IMR-90 (cell line): ENCODE results near the gene SLC50A1. TPM values are rescaled to one million over a fixed set of nuclear protein-coding genes. Genes with fewer than 3 reads are reported as not detected.
A peak's percentile ranks its signal among the peaks of the same experiment; 100 is the strongest.

ENCODE experiments used
- ATAC-seq: fragments of 200-7000 bp; cut with Tn5 transposase; 2 replicates; pipeline ENCODE4 v1.9.1; 2020; ENCODE audit warnings: low read depth, mild to moderate bottlenecking, moderate library complexity
- BruUV-seq: library from RNA; stranded (reverse); fragments of 400-500 nt; replicated peaks from 2 replicates; lab custom pipeline; 2021; lab: Mats Ljungman, UMichigan
- CTCF ChIA-PET: fragments of 300-600 bp; formaldehyde crosslinking; extraction: SDS; loops from one replicate; lab custom pipeline; 2021; ENCODE audit warnings: antibody characterized with exemption; lab: Yijun Ruan, JAX
- POLR2A ChIA-PET: fragments of 300-600 bp; sonication (Branson Sonifier 250); formaldehyde crosslinking; loops from one replicate; lab custom pipeline; 2022; ENCODE audit warnings: antibody characterized with exemption; ENCODE audit not compliant: unreplicated experiment; lab: Charles Lee
- DNase-seq: peaks from one replicate; pipeline ENCODE4 v3.0.0; 2013
- H2AFZ ChIP-seq: replicated peaks from 2 replicates; pipeline ENCODE3; 2013; ENCODE audit warnings: low read length, mild to moderate bottlenecking; ENCODE audit not compliant: poor library complexity
- H2AK5ac ChIP-seq: 2 replicates; pipeline ENCODE4 v1.6.1; 2013; ENCODE audit warnings: low read depth, low read length, inconsistent platforms
- H2AK9ac ChIP-seq: replicated peaks from 2 replicates; pipeline ENCODE3; 2013; ENCODE audit warnings: mild to moderate bottlenecking, low read depth, low read length, moderate library complexity; ENCODE audit not compliant: poor library complexity
- H2BK120ac ChIP-seq: 2 replicates; pipeline ENCODE4 v1.6.1; 2013; ENCODE audit warnings: low read depth, low read length, inconsistent platforms
- H2BK15ac ChIP-seq: 3 replicates; pipeline ENCODE4 v1.6.1; 2013; ENCODE audit warnings: low read depth, low read length, inconsistent platforms
- H2BK20ac ChIP-seq: 2 replicates; pipeline ENCODE4 v1.6.1; 2013; ENCODE audit warnings: low read depth, mild to moderate bottlenecking, inconsistent platforms, low read length, moderate library complexity
- H2BK5ac ChIP-seq: 2 replicates; pipeline ENCODE4 v1.6.1; 2013; ENCODE audit warnings: mild to moderate bottlenecking, low read depth, low read length, inconsistent platforms; ENCODE audit not compliant: poor library complexity, severe bottlenecking
- H3K14ac ChIP-seq: replicated peaks from 2 replicates; pipeline ENCODE4 v1.6.1; 2013; ENCODE audit warnings: low read depth, low read length, inconsistent platforms
- H3K18ac ChIP-seq: 2 replicates; pipeline ENCODE4 v1.6.1; 2013; ENCODE audit warnings: low read depth, low read length, control low read depth
- H3K23ac ChIP-seq: 2 replicates; pipeline ENCODE4 v1.6.1; 2013; ENCODE audit warnings: low read depth, low read length, inconsistent platforms
- H3K27ac ChIP-seq: 2 replicates; pipeline ENCODE4 v1.5.1; 2013; ENCODE audit warnings: mild to moderate bottlenecking, control low read depth, low read length; ENCODE audit not compliant: insufficient read depth
- H3K27me3 ChIP-seq: 2 replicates; pipeline ENCODE4 v1.6.1; 2013; ENCODE audit warnings: low read length; ENCODE audit not compliant: control insufficient read depth, insufficient read depth
- H3K36me3 ChIP-seq: 2 replicates; pipeline ENCODE4 v1.6.1; 2013; ENCODE audit warnings: low read length, mixed read lengths; ENCODE audit not compliant: control insufficient read depth, insufficient read depth
- H3K4ac ChIP-seq: 2 replicates; pipeline ENCODE4 v1.6.1; 2013; ENCODE audit warnings: low read depth, low read length, inconsistent platforms
- H3K4me1 ChIP-seq: 2 replicates; pipeline ENCODE4 v1.6.1; 2013; ENCODE audit warnings: low read length, mixed read lengths; ENCODE audit not compliant: control insufficient read depth, insufficient read depth
- H3K4me2 ChIP-seq: 2 replicates; pipeline ENCODE4 v1.6.1; 2013; ENCODE audit warnings: low read depth, mild to moderate bottlenecking, control low read depth, low read length, moderate library complexity
- H3K4me3 ChIP-seq: 2 replicates; pipeline ENCODE4 v1.5.1; 2013; ENCODE audit warnings: low read depth, mild to moderate bottlenecking, control low read depth, low read length, moderate library complexity; ENCODE audit not compliant: insufficient read depth
- H3K56ac ChIP-seq: 2 replicates; pipeline ENCODE4 v1.6.1; 2013; ENCODE audit warnings: low read length, inconsistent platforms; ENCODE audit not compliant: insufficient read depth; ENCODE audit errors: extremely low read depth
- H3K79me1 ChIP-seq, 2 experiments: 2 replicates each; pipeline ENCODE4 v1.6.1; 2013; ENCODE audit warnings: low read length in 2 of 2, inconsistent platforms in 1 of 2, low read depth in 1 of 2
- H3K9ac ChIP-seq: 2 replicates; pipeline ENCODE4 v1.6.1; 2013; ENCODE audit warnings: low read depth, low read length, control low read depth
- H3K9me1 ChIP-seq: 2 replicates; pipeline ENCODE4 v1.6.1; 2013; ENCODE audit warnings: low read length, inconsistent platforms; ENCODE audit not compliant: insufficient read depth
- H3K9me3 ChIP-seq: 2 replicates; pipeline ENCODE4 v1.6.1; 2013; ENCODE audit warnings: low read length; ENCODE audit not compliant: control insufficient read depth, insufficient read depth
- H4K20me1 ChIP-seq: 2 replicates; pipeline ENCODE4 v1.6.1; 2013; ENCODE audit warnings: low read length, inconsistent platforms; ENCODE audit not compliant: insufficient read depth
- H4K5ac ChIP-seq: 2 replicates; pipeline ENCODE4 v1.6.1; 2013; ENCODE audit warnings: mild to moderate bottlenecking, low read depth, low read length, control low read depth
- H4K8ac ChIP-seq, 2 experiments: 2 replicates each; pipeline ENCODE4 v1.6.1; 2013; ENCODE audit warnings: low read depth in 2 of 2, low read length in 2 of 2, control low read depth in 1 of 2, inconsistent platforms in 1 of 2
- H4K91ac ChIP-seq: 2 replicates; pipeline ENCODE4 v1.6.1; 2013; ENCODE audit warnings: low read depth, low read length, inconsistent platforms; ENCODE audit not compliant: insufficient read depth
- BHLHE40 ChIP-seq: fragments of 150-350 bp; IDR thresholded peaks from 2 replicates; pipeline ENCODE4 v1.6.1; 2016; ENCODE audit warnings: mild to moderate bottlenecking, low read depth, low read length
- CEBPB ChIP-seq: IDR thresholded peaks from 2 replicates; pipeline ENCODE4 v1.6.1; 2012; ENCODE audit warnings: low read depth, low read length, improper control_type of control experiment
- CHD1 ChIP-seq: IDR thresholded peaks from 2 replicates; pipeline ENCODE4 v1.6.1; 2012; ENCODE audit warnings: low read depth, low read length, improper control_type of control experiment
- MAFK ChIP-seq: IDR thresholded peaks from 2 replicates; pipeline ENCODE4 v1.6.1; 2012; ENCODE audit warnings: low read depth, low read length, improper control_type of control experiment
- MAZ ChIP-seq: IDR thresholded peaks from 2 replicates; pipeline ENCODE4 v1.6.1; 2012; ENCODE audit warnings: low read depth, mild to moderate bottlenecking, low read length, improper control_type of control experiment, moderate library complexity, borderline replicate concordance
- MXI1 ChIP-seq: IDR thresholded peaks from 2 replicates; pipeline ENCODE4 v1.6.1; 2012; ENCODE audit warnings: low read depth, mild to moderate bottlenecking, low read length, moderate library complexity, borderline replicate concordance
- NFE2L2 ChIP-seq: fragments of 150-350 bp; IDR thresholded peaks from 2 replicates; pipeline ENCODE4 v1.6.1; 2016; ENCODE audit warnings: low read depth, mild to moderate bottlenecking, low read length
- RAD21 ChIP-seq: IDR thresholded peaks from 2 replicates; pipeline ENCODE4 v1.6.1; 2012; ENCODE audit warnings: low read length, improper control_type of control experiment
- USF2 ChIP-seq: fragments of 150-350 bp; IDR thresholded peaks from 2 replicates; pipeline ENCODE4 v1.6.1; 2017; ENCODE audit warnings: mild to moderate bottlenecking, antibody characterized with exemption, low read length, low read depth
- WGBS, 2 experiments: methylation state at CpG; one replicate each; pipeline versions ENCODE4 v1.1.5 to v1.1.7; 2013; ENCODE audit warnings: missing lambda C conversion rate in 2 of 2; ENCODE audit not compliant: insufficient read length in 1 of 2; ENCODE audit errors: extremely low coverage in 2 of 2; 5-methylcytosine and 5-hydroxymethylcytosine counted together
- dilution Hi-C: fragments of 300-500 bp; cut with HindIII; formaldehyde crosslinking; loops from one replicate; pipeline ENCODE4 v1.14.3; 2018; ENCODE audit warnings: low sequenced_read_pairs; ENCODE audit not compliant: unreplicated experiment
- in situ Hi-C: fragments of 300-500 bp; cut with MboI; formaldehyde crosslinking; loops from 3 replicates; pipeline ENCODE4 v1.14.3; 2019; ENCODE audit warnings: low sequenced_read_pairs, inconsistent platforms, mixed read lengths
- intact Hi-C: fragments of 100-400 bp; cut with micrococcal nuclease; formaldehyde crosslinking; loops from 2 replicates; pipeline ENCODE4 v1.10.0; 2022
- polyA plus RNA-seq, 3 experiments: library from polyadenylated mRNA; depleted of rRNA; stranded (reverse); fragments of >200 nt; gene quantifications; 2 replicates each; pipeline ENCODE4 v1.2.3, GENCODE V29; 2012; ENCODE audit warnings: low replicate concordance in 1 of 3
- total RNA-seq: library from RNA; depleted of rRNA; stranded (reverse); fragments of >200 nt; gene quantifications from 2 replicates; pipeline ENCODE4 v1.2.3, GENCODE V29; 2012
- TF ChIP-seq, protein P1 (sequence below): conservative IDR thresholded peaks from 2 replicates; pipeline ENCODE4 v1.5.1; 2012; ENCODE audit warnings: mild to moderate bottlenecking, low read depth, low read length, improper control_type of control experiment

Gene SLC50A1
- total and polyA plus RNA-seq, 2 of the 4 experiments (the other 2 are of a cell fraction) = 20.6 to 20.8 TPM

- TF ChIP-seq USF2 = no peak
- no peak for TF ChIP-seq RAD21
- no peak for TF ChIP-seq CEBPB
Measured at GRCh38 chr1:155135415-155136028, at the start of gene SLC50A1 (continued).

- Histone ChIP-seq H2BK20ac (no peak overlapping the region), H3K79me1 (no peaks in the 10 kb centered on the region; a peak in 1 of 4 replicates), H3K14ac (no peak overlapping the region), H4K5ac (no peak overlapping the region), H3K9ac (no peak overlapping the region), H3K4ac (no peak overlapping the region), H3K56ac (no peak overlapping the region), H3K4me3 (no peak overlapping the region), H3K9me1 (peaks cover 5% of the 10 kb centered on the region), H4K20me1 (no peaks in the 10 kb centered on the region; the same call in 1 of the 2 replicates), H2BK120ac (no peak overlapping the region), H3K27ac (no peak overlapping the region), H2BK5ac (no peak overlapping the region), H2BK15ac (no peak overlapping the region), H3K27me3 (peaks cover 30% of the 10 kb centered on the region), H3K4me2 (0 out of 2 replicates have a peak overlapping the region, but pooled peaks have one; percentile 41), H3K4me1 (peaks cover 5% of the 10 kb centered on the region; the same call in 1 of the 2 replicates), H2AK5ac (peak overlapping the region; percentile 81), H3K23ac (no peak overlapping the region), H2AK9ac (no peak overlapping the region), H2AFZ (peak overlapping the region; percentile 99), H3K9me3 (no peaks in the 10 kb centered on the region), H4K91ac (no peak overlapping the region), H3K18ac (no peak overlapping the region), H3K36me3 (no peaks in the 10 kb centered on the region), H4K8ac (no peak overlapping the region)
- ChIA-PET POLR2A (no interaction called here), CTCF (interaction anchor here (0.6 to 1.1 kb wide), 2 partner anchors 16 to 466 kb away, joined by 3 to 4 read pairs; no protein-coding TSS in a partner anchor)
- intact Hi-C loops = loop anchor here (10.0 kb wide), 1 partner anchor 611 kb away; no protein-coding TSS in a partner anchor
- BruUV-seq = no TSS peak
- 20% methylated on average over 6 of the region's 24 CpGs; no CpG with 5 or more reads in 1 of the 2 experiments for WGBS, 2 experiments
- dilution Hi-C loops = no loop called here
- DNase-seq (no peak), ATAC-seq (no peak)
- in situ Hi-C loops = no loop called here
- TF ChIP-seq CEBPB (no peak), NFE2L2 (no peak), CHD1 (no peak), MAFK (no peak), BHLHE40 (no peak), USF2 (no peak), RAD21 (no peak; the same call in 1 of the 2 replicates), MAZ (peak; percentile 62; the same call in 1 of the 2 replicates), MXI1 (no peak)
- TF ChIP-seq, protein P1, sequence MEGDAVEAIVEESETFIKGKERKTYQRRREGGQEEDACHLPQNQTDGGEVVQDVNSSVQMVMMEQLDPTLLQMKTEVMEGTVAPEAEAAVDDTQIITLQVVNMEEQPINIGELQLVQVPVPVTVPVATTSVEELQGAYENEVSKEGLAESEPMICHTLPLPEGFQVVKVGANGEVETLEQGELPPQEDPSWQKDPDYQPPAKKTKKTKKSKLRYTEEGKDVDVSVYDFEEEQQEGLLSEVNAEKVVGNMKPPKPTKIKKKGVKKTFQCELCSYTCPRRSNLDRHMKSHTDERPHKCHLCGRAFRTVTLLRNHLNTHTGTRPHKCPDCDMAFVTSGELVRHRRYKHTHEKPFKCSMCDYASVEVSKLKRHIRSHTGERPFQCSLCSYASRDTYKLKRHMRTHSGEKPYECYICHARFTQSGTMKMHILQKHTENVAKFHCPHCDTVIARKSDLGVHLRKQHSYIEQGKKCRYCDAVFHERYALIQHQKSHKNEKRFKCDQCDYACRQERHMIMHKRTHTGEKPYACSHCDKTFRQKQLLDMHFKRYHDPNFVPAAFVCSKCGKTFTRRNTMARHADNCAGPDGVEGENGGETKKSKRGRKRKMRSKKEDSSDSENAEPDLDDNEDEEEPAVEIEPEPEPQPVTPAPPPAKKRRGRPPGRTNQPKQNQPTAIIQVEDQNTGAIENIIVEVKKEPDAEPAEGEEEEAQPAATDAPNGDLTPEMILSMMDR = peak; percentile 75
Measured at GRCh38 chr1:155086128-155086741, 49.4 kb upstream of the SLC50A1 start.
